HepG2 (cell line): Measurements from ENCODE around the gene MLST8.

Source experiments
- MBD4 ChIP-seq: IDR thresholded peaks from 2 replicates; pipeline ENCODE4 v1.6.1; 2012; ENCODE audit warnings: low read length, inconsistent platforms, borderline replicate concordance
- NFIC ChIP-seq: IDR thresholded peaks from 2 replicates; pipeline ENCODE4 v1.6.1; 2012; ENCODE audit warnings: mild to moderate bottlenecking, low read length, inconsistent platforms
- POLR2AphosphoS5 ChIP-seq: IDR thresholded peaks from 2 replicates; pipeline ENCODE4 v1.6.1; 2012; ENCODE audit warnings: low read depth, low read length
- RFX1 ChIP-seq: fragments of 450-650 bp; IDR thresholded peaks from 2 replicates; pipeline ENCODE4 v1.6.1; 2017
- TCF7 ChIP-seq: sonication (generic); IDR thresholded peaks from 2 replicates; pipeline ENCODE4 v1.6.1; 2016; ENCODE audit warnings: antibody characterized with exemption, low read depth
- YY1 ChIP-seq: IDR thresholded peaks from 2 replicates; pipeline ENCODE4 v1.6.1; 2011; ENCODE audit warnings: low read length, low read depth, moderate library complexity, mild to moderate bottlenecking; ENCODE audit not compliant: insufficient read depth, insufficient replicate concordance
- ZBTB21 ChIP-seq: sonication (generic); formaldehyde crosslinking; IDR thresholded peaks from 2 replicates; pipeline ENCODE4 v1.4.0; 2020; ENCODE audit warnings: missing genetic modification reagents
- ZNF496 ChIP-seq: sonication (generic); formaldehyde crosslinking; IDR thresholded peaks from 2 replicates; pipeline ENCODE4 v1.8.1; 2023; ENCODE audit warnings: mild to moderate bottlenecking, moderate library complexity, missing genetic modification reagents; ENCODE audit not compliant: insufficient replicate concordance
- ZNF589 ChIP-seq: sonication (generic); formaldehyde crosslinking; conservative IDR thresholded peaks from 2 replicates; pipeline ENCODE4 v1.8.0; 2022; ENCODE audit warnings: mild to moderate bottlenecking, moderate library complexity, missing genetic modification reagents
- ZNF639 ChIP-seq: conservative IDR thresholded peaks from 2 replicates; pipeline ENCODE4 v1.6.1; 2018; ENCODE audit warnings: missing genetic modification reagents

GRCh38 chr16:2166263-2167067 is 38.8 kb upstream of the MLST8 start:
- no peak for TF ChIP-seq ZNF496 (CRISPR knock-in tag)
- no peak for TF ChIP-seq TCF7
- TF ChIP-seq ZNF639 (CRISPR knock-in tag): no peak
- no peak for TF ChIP-seq ZNF589 (CRISPR knock-in tag)
- TF ChIP-seq RFX1: no peak
- no peak for TF ChIP-seq ZBTB21 (CRISPR knock-in tag)
- no peak for TF ChIP-seq MBD4
- no peak for TF ChIP-seq POLR2AphosphoS5
- no peak for TF ChIP-seq YY1
- TF ChIP-seq NFIC: no peak
